ENCODE data around the gene IFT122.
"Not testable (repeated sequence)": the region's sequence is repeated elsewhere in the genome, so short reads cannot be mapped to it uniquely, and the experiment has no call there.

Gene IFT122

DNA sequence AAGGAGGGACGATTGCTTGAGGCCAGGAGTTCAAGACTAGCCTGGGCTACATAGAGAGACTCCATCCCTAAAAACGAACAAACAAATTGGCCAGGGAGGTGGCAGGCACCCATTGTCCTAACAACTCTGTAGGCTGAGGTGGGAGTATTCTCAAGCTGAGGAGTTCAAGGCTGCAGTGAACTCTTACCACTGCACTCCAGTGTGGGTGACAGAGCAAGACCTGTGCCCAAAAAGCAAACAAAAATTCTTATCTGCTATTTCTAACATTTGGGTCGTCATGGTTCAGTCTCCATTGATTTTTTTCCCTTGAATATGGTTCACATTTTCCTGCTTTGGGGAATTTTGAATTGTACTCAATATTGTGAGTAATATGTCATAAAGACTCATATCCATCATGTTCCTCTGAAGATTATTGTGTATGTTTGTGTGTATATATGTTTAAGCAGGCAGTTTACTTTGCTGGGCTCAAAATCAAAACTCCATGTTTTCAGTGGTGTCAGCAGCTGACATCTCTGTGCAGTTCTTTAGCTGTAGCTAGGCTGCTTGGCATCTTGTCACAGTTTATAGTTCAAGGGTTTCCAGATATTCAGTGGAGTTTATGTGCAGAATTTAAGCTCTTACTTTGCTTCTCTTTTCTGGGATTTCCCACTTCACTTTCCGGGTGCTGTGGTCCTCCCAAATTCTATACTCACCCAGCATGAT, 33.2 kb downstream of the IFT122 start:
- no peak for DNase-seq (ENCODE audit: low spot score)

DNA sequence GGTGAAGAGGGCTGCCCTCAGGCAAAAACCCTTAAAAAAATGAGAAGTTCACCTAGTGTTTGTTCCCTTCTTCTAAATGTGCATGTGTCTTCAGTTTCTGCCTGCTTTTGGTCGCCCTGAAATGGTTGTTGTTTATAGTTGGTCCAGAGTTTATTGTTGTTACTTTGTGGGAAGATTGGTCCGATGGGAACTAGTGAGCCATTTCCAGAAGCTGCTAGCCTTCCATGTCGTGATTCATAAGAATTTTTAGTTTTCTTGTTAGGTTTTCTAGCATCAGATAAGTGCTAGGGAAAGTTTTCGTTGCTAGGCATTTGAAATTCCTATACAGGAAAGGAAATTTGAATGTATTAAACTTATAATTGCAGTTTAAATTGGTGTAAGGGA, 33.7 kb downstream of the IFT122 start:
- no peak for DNase-seq (ENCODE audit: low spot score)

- no peak for DNase-seq (ENCODE audit: low spot score)
Measured at GRCh38 chr3:129474984-129475804, 35.2 kb downstream of the IFT122 start.

GRCh38 chr3:129475863-129476262, 35.8 kb downstream of the IFT122 start:
- DNase-seq (ENCODE audit: low spot score): no peak

DNA sequence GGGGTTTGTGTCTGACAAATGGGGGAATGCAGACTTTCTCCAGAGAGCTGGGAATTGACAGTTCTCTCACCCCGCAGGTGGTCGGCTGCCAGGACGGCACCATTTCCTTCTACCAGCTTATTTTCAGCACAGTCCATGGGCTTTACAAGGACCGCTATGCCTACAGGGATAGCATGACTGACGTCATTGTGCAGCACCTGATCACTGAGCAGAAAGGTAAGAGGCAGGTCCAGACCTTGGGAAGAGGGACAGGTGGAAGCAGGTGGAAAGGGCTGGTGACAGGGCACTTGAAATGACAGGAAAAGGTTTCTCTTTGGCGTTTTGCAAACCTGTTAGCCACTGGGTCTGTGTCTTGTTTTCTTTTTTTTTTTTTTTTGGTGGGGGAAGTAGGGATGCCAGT, 36.6 kb downstream of the IFT122 start:
- no peak for DNase-seq (ENCODE audit: low spot score)

GRCh38 chr3:129481225-129481765, 41.3 kb downstream of the IFT122 start:
- not testable (repeated sequence) for DNase-seq (ENCODE audit: low spot score)

DNA sequence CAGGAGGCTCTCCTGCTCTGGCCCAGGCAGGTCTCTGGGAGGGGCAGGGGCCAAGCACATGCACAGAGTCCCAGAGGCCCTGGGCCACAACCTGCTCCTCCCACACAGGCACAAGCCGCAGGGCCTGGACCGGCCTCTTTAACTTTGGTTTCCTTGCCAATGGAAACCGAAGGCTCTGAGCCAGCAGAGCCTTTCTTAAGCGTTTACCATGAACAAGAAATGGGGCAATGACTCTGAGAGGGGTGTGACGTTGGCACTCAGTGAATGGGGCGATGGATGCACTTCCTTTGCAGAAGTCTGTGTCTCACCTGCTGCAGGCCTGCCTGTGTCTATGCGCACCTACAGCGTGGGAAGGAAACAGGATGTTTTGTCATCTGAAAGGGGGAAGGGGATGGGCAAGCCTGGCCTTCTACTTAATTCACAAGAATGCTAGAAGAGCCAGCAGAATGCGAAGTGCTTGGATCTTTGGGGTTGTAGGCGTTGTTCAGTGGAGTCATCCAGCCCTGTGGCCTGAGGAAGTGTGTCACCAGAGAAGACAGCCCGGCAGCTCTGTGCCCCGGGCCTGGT, 41.8 kb downstream of the IFT122 start:
- DNase-seq (ENCODE audit: low spot score): no peak

DNA sequence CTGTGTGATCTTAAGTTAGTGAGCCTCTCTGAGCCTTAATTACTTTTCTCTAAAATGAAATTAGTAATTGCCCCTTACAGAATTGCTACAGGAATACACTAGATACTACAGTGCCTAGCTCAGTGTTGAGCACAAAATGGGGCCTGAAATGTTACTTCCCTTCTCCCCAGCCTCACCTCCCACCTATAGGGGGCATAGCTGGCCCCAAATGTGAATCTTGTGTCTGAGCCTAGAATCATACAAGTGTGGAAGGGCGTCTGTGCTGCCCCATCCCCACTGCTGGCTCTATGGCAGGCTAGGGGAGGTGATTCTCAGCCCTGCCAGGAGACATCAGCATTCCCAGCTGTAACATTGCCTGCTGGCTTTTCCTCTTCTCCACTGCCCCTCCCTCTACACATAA, 42.7 kb downstream of the IFT122 start:
- DNase-seq (ENCODE audit: low spot score): no peak

GRCh38 chr3:129483870-129484269, 43.8 kb downstream of the IFT122 start:
- no peak for DNase-seq (ENCODE audit: low spot score)

GRCh38 chr3:129485146-129485545, 45.1 kb downstream of the IFT122 start:
- not testable (repeated sequence) for DNase-seq (ENCODE audit: low spot score)

DNA sequence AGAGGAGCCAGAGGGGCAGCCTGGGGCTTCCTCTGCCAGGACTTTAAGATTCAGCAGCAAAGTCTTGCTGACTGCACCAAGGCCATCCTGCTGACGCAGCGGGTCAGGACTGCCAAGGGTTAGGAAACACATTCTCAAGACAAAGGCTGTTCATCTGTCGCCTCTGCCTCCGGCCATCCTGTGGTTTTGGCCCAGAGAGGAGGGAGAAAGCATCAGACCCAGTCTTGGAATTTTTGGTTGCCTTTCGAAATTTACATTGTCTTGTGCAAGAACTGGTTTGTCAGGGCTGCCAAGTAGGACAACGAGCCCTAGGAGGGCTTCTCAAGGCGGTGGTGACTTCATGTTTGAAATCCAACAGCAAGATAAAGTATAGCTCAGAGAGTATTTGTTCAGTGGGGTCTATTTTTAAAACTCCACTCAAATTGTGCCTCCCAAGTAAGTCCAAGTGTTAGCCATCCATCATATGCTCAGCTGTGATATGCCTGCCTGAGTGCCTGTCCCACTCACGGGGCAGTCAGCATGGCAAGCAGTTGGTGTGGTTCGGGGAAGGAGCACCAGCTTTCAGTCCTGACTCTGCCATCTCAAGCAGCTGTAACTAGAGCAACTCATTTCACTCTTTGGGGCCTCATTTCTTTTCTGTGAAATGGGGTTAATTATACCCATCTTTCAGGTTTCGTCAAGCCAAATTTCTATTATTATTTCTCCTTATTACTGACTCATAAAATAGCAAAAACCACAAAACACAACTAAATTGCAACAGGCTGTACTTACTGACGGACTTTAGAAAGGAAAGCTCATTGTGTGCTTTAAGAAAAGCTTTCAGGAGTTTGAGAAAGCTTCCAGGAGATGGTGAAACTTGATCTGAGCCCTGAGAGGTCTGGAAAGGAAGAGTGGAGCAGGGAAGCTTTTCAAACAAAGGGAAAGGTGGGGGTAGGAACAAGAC, 46.0 kb downstream of the IFT122 start:
- DNase-seq (ENCODE audit: low spot score): no peak

DNA sequence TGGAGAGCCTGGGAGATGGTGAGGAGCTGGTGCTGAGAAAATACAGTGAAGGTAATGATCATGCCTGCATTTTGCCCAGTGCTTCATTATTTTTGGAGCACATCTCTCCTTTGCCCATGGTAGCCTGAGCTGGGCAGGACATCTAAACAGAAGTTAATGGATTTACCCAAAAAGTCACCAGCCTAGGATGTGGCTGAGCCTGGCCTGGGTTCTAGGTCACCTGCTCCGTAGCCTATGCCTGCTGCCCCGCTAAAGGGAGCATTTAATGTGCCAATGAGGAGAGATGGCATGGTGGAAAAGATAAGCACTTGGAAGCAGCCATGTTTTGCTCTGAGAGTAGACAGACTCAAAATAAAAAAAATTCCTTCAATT, 46.6 kb downstream of the IFT122 start:
- DNase-seq (ENCODE audit: low spot score): no peak

GRCh38 chr3:129487183-129487867, 47.3 kb downstream of the IFT122 start:
- no peak for DNase-seq (ENCODE audit: low spot score)

DNA sequence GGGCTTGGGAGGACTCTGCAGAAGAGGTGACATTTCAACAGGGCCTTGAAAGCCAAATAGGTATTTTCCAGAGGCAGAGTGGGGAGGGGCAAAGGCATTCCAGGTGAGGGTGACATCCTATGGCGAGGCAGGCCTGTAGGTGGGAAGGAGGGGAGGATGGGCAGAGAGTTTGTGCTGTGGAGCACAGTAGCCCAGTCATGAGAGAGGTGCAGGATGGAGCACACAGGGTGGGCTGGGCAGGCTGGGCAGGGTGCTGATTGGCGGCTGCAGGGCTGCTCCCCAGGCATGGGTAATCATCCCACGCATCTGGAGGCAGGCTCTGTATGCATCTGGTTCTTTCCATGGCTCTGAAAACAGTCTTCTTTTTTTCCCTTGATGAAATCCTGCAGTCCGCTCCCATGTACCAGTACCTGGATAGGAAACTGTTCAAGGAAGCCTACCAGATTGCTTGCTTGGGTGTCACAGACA, 47.9 kb downstream of the IFT122 start:
- not testable (repeated sequence) for DNase-seq (ENCODE audit: low spot score)

DNA sequence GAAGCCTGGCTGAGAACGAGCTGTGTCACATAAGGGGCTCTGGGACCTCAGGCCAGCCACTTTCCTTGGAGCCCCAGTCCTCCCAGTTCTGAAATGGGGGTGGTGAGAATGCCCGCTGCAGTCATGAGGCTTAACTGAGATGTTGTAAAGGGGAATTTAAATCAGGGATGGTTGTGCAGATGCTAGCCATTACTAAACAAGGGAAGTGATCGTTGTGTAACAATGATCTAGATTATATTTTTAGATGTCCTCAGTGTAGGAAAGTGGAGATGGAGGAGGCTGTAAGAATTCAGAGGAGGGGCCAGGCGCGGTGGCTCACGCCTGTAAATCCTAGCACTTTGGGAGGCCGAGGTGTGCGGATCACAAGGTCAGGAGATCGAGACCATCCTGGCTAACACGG, 49.2 kb downstream of the IFT122 start:
- DNase-seq (ENCODE audit: low spot score): not testable (repeated sequence)

- DNase-seq (ENCODE audit: low spot score): peak; percentile 88
Measured at GRCh38 chr3:129490273-129490675, 50.2 kb downstream of the IFT122 start.

GRCh38 chr3:129491077-129491476, 51.1 kb downstream of the IFT122 start:
- not testable (repeated sequence) for DNase-seq (ENCODE audit: low spot score)

GRCh38 chr3:129491794-129492193, 51.8 kb downstream of the IFT122 start:
- DNase-seq (ENCODE audit: low spot score): no peak

GRCh38 chr3:129492691-129493090, 52.7 kb downstream of the IFT122 start:
- no peak for DNase-seq (ENCODE audit: low spot score)

DNA sequence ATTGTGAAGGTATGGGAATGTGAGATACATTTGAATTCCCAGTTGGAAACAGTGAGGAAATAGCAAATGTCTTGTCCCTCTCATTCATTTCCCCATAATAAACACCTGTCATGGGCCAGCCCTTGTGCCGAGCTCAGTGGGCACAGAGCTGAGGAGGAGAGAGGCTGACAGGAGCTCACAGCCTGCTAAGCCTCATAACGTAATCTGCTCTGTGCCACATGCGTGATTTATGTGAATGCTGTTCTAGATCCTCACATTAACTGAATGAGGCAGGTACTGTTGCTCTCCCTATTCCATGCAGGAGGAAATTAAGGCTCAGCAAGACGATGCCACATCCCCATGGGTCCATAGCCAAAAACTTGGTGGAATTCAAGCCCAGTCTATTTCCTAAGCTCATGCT, 53.2 kb downstream of the IFT122 start:
- DNase-seq (ENCODE audit: low spot score): no peak

- not testable (repeated sequence) for DNase-seq (ENCODE audit: low spot score)
Measured at GRCh38 chr3:129494499-129494898, 54.5 kb downstream of the IFT122 start.
